Activated CD4-positive, alpha-beta T cell treated with anti-CD3 and anti-CD28 coated beads, Interleukin-2, Interleukin-4, amounts not matched to agents 100 ng/mL and 50 ng/mL, durations not matched to agents 16 hours and 8 hours (primary cell): Measurements from ENCODE around the gene SPC24.
"Not testable (repeated sequence)": the region's sequence is repeated elsewhere in the genome, so short reads cannot be mapped to it uniquely, and the experiment has no call there.

ENCODE experiments used
- DNase-seq: peaks from one replicate; pipeline ENCODE4 v3.0.0-alpha.2; 2020; ENCODE audit warnings: low spot score

The SPC24 gene

DNA sequence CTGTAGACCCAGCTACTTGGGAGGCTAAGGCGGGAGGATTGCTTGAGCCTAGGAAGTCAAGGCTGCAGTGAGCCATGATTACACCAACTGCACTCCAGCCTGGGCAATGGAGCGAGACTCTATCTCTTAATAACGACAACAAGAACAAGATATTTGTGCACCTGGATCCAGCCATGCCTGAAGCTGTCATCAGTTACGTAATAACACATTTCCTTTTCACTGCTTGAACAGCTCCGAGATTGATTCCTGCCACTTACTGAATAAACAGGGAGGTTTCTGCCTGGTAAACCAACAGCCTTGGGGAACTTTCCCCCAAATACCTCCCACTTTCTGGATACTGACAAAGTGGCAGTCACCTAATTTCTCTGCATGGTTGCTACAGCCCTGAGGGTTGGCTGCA is 36.4 kb upstream of the SPC24 start:
- DNase-seq, result no peak

DNA sequence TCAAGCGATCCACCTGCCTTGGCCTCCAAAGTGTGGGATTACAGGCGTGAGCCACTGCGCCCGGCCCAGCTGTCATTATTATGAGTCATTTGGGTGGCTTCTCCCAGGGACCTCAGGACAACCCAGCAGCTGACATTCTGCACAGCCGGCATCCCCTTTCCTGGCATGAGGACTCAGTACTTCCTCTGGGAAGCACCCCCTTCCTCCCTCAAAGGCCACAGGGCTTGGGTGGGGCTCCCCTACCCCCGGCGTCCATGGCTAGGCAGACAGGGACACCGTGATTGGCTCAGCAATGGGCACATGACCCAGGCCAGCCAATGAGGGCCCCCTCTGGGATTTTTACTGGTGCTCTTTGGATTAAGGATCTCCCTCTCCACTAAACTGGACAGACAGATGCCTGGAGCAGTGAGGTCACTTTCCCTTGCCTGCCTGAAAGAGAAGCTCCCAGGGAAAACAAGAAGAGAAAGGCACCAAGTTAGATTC is 35.7 kb upstream of the SPC24 start:
- DNase-seq, result no peak

DNA sequence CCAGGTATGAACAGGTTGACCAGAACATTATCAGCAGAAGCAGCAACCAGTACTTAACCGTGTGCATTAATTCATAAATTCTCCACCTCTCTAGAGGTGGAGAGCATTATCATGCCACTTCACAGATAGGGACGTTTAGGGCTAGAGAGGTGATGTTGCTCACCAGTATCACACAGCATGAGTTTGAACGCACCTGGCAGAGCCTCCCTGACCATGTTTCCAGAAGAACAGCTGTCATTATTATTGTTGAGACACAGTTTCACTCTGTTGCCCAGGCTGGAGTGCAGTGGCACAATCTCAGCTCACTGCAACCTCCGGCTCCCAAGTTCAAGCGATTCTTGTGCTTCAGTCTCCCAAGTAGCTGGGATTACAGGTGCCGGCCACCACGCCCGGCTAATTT is 34.9 kb upstream of the SPC24 start:
- no peak for DNase-seq

DNA sequence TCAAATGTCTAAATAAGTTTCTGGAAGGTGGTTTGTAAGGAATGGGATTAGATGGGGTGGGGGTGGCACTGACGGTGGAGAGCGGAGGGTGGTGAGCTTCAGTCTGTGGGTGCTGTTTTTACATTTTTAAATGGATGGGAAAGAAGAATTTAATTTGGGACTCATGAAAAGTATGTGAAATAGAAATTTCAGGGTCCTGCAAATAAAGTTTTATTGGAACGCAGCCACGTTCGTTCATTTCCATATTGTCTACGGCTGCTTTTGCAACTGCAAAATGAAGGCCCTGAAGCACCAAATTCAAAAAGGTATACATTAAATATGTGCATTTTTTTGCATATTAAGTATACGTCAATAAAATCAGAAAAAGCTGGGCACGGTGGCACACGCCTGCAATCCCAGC is 31.9 kb upstream of the SPC24 start:
- DNase-seq, result no peak

- DNase-seq, result no peak
Observed at GRCh38 chr19:11182994-11183393, 27.4 kb upstream of the SPC24 start.

DNA sequence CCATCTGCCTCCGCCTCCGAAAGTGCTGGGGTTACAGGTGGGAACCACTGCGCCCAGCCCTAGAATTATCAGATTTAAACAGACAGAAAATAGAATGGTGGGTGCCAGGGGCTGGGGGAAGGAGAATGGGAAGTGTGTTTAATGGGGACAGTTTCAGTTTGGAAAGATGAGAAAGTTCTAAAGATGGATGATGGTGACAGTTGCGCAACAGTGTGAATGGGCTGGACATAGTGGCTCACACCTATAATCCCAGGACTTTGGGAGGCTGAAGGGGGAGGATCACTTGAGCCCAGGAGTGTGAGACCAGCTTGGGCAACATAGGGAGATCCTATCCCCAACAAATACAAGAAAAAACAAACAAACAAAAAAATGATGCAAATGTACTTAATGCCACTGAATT is 25.9 kb upstream of the SPC24 start:
- no peak for DNase-seq

- DNase-seq, result not testable (repeated sequence)
Observed at GRCh38 chr19:11180975-11181374, 25.4 kb upstream of the SPC24 start.

DNA sequence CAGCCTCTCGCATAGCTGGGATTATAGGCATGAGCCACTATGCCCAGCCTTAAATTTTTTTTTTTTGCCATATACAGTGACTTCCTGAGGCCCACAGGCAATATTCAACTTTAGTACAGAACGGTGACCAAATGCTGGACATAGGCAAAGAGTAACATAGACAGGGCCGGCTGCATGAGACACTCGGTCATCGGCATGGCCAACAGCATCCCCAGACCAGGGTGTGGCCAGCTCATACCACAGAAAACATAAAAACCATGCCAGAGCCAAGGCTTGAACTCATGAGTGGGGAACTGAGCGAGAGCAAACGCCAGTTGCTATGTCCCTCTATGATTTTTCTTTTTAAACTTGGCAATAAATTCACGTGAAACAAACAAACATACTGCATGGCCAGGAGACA is 24.8 kb upstream of the SPC24 start:
- no peak for DNase-seq

DNA sequence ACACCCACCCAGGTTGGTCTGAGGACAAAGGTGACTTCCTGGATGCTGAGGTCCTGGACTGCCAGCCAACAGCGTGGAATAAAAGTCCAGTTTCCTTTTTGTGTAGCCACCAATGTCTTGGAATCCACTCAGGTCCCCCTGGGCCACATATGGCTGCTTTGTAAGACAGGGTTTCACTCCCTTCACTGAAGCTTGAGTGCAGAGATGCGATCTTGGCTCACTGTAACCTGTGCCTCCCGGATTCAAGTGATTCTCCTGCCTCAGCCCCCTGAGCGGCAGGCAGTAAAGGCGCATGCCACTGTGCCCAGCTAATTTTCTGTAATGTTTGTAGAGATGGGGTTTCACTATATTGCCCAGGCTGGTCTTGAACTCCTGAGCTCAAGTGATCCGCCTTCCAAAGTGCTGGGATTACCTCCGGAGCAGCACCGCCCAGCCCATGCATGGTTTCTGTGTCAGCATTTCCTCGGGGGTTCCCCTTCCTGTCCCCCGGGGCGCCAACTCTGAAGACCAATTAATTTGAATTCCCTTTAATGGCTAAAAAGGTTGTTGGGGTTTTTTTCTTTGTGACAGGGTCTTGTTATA is 24.2 kb upstream of the SPC24 start:
- peak; percentile 17 for DNase-seq

GRCh38 chr19:11179145-11179465 is 23.5 kb upstream of the SPC24 start:
- DNase-seq, result not testable (repeated sequence)

DNA sequence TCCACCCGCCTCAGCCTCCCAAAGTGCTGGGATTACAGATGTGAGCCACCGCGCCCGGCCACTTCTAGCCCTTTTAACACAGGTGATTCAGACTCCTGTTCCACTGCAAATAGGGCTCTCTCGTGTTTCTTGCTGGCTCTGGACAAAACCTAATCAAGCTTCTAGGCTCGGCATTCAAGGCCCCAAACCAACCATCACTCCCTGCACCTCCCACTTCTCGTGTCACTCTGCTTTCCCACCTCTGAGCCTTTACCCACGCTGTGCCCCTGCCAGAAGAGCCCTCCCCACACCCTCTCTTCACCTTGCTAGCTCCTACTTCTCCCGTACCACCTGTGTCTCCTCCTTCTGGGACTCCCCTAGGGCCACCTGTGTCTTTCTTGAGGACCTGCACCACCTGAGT is 22.0 kb upstream of the SPC24 start:
- DNase-seq, result no peak

DNA sequence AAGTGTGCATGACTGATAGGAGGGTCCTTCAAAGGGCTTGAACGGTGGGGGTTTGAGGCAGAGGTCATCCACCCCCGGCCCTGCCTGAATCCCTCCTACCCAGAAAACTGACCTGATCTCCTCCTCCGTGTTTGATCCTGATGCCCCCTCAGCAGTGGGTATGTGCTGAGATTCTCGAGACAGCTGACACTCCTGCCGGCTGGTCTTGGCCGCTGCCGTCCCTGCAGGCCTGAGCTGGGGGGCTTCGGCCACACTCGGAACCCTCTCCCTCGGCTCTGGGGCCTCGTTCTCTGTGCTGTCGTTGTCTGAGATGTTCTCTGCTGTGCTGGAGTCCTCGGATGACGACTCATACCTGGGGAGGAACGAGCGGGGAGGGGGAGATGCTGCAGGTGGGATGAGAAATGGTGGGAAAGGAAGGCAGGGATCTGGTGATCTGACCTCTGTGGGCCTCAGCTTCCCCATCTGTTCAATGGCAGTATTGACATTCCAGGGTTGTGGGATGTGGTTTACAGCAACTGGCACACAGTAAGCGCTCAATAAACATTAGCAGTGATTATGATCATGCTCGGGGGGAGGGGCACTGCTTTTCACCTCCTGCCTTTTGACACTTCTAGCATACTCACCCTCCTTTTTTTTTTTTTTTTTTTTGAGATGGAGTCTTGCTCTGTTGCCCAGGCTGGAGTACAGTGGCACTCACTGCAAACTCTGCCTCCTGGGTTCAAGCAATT is 21.0 kb upstream of the SPC24 start:
- no peak for DNase-seq

- DNase-seq, result no peak
Observed at GRCh38 chr19:11175920-11176319, 20.3 kb upstream of the SPC24 start.

DNA sequence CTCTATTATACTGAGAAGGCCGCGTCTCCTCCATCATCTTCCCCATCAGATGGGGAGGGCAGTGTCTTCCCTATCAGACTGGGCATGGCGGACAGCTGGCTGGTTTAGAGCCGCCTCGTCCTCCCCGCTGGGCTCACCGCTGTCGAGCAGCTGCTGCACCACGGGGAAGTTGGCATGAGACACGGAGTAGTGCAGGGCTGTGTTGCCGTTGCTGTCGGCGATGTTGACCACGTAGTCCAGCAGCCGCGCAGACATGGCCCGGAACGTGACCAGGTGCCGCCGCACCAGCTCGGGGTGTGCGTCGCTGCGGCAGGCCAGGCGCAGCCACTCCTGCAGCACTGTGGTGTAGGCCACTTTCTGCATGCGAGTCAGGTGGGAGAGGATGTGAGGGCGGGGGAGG is 18.8 kb upstream of the SPC24 start:
- DNase-seq, result no peak

DNA sequence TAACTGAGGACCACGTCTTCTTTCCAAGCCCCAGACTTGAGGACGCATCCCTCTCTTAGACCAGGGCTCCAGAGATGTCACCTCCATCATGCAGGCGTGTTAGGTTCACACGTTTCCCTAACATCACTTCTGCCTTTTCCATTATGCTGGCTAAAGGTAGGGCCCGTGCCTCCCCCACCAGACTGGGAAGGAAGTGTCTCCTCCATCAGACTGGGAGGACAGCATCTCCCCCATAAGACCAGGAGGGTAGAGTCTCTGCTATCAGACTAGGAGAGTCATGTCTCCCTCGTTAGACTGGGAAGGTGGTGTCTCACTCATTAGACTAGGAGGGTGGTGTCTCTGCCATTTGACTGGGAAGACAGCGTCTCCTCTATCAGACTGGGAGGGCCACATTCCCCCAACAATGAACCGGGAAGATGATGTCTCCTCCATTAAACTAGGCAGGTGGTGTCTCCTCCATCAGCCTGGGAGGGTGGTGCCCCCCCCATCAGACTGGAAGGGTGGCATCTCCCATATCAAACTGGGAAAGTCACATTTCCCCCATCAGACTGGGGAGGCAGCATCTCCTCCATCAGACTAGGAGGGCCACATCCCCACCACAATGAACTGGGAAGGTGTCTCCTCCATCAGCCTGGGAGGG is 18.1 kb upstream of the SPC24 start:
- no peak for DNase-seq

DNA sequence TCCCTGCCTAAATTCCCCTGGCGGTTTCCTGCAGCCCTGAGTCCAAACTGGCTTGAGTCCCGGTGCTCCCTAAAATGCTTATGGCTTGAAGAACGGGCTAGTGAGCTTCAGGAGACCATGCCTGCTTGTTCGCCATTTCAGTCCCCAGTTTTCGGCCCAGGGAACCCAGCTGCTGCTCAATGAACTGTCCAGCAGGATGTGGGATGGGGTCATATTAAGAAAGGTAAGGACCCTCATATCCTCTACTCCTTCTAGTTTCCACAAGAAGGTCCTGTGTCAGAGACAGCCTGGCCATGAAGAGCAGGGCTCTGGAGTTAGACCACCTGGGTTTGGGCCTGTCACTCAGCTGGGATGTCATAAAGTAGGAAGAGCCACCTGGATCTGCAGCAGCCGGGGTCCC is 17.0 kb upstream of the SPC24 start:
- DNase-seq, result no peak

- no peak for DNase-seq
Observed at GRCh38 chr19:11171144-11171543, 15.6 kb upstream of the SPC24 start.

GRCh38 chr19:11169896-11170678 is 14.5 kb upstream of the SPC24 start:
- no peak for DNase-seq

DNA sequence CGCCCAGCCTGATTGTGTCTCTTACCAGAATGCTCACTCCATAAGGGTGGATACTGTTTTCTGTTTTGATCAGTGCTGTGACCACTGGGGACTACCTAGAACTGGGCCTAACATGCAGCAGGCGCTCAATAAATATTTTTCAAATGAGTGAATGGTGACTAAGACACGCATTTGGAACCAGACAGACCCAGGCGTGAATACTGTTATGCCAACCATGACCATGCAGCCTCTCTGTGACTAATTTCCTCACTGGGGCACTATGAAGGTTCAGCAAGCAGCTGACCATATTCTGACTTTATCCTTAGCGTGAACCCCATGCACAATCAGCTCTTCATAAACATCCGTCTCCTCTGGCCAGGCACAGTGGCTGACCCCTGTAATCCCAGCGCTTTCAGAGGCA is 13.0 kb upstream of the SPC24 start:
- no peak for DNase-seq

GRCh38 chr19:11166281-11167142 is 10.9 kb upstream of the SPC24 start:
- DNase-seq, result no peak

DNA sequence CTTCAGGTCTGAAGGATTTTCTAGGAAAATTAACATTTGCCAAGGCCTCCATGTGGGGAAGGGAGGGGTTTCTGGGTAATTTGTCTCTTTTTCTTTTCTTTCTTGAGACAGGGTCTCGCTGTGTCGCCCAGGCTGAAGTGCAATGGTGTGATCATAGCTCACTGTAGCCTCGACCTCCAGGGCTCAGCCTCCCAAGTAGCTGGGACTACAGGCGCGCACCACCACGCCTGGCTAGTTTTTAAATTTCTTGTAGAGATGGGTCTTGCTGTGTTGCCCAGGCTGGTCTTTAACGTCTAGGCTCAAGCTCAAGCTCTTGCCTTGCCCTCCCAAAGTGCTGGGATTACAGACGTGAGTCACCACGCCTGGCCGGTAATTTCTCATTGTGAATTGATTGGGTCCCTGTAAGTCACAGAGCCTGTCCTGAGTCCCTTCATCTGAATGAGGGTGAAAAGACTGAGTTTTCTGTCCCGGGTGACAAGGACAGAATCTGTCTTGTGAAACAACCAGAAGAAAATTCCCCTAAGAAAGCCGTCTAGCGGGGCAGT is 10.0 kb upstream of the SPC24 start:
- DNase-seq, result no peak
